Caco-2 (cell line): ENCODE data around the gene CACNA2D4. TPM values are rescaled to one million over a fixed set of nuclear protein-coding genes. Genes with fewer than 3 reads are reported as not detected.

ENCODE experiments used
- BruUV-seq: library from RNA; stranded (reverse); fragments of 400-500 nt; replicated peaks from 2 replicates; lab custom pipeline; 2021; lab: Mats Ljungman, UMichigan
- CTCF ChIA-PET: fragments of 300-600 bp; sonication (Branson Sonifier 250); formaldehyde crosslinking; loops from one replicate; lab custom pipeline; 2022; ENCODE audit warnings: antibody characterized with exemption; lab: Charles Lee
- POLR2A ChIA-PET: fragments of 300-600 bp; sonication (Branson Sonifier 250); formaldehyde crosslinking; loops from one replicate; lab custom pipeline; 2022; ENCODE audit warnings: antibody characterized with exemption; lab: Charles Lee
- DNase-seq, 2 experiments: peaks; one replicate each; pipeline versions ENCODE4 v3.0.0 to v3.0.0-alpha.2; 2020 to 2022
- H3K27me3 ChIP-seq: replicated peaks from 2 replicates; pipeline ENCODE4 v1.6.0; 2011; ENCODE audit warnings: low read length; ENCODE audit not compliant: control insufficient read depth, insufficient read depth
- H3K36me3 ChIP-seq: 2 replicates; pipeline ENCODE4 v1.5.1; 2011; ENCODE audit warnings: low read length; ENCODE audit not compliant: control insufficient read depth, insufficient read depth
- H3K4me1 ChIP-seq: fragments of 250-450 bp; sonication (Bioruptor Pico); 2 replicates; pipeline ENCODE4 v1.5.1; 2020; ENCODE audit warnings: mild to moderate bottlenecking
- H3K4me3 ChIP-seq: 2 replicates; pipeline ENCODE4 v1.5.1; 2011; ENCODE audit warnings: low read depth, mild to moderate bottlenecking, control low read depth, low read length
- H3K9me3 ChIP-seq: fragments of 250-450 bp; sonication (Bioruptor Pico); 2 replicates; pipeline ENCODE4 v1.5.1; 2020; ENCODE audit warnings: mild to moderate bottlenecking, moderate library complexity
- H3K27ac Mint-ChIP-seq: one replicate; pipeline ENCODE4 v1.8.0; 2022; ENCODE audit warnings: mixed read lengths; ENCODE audit not compliant: unreplicated experiment
- H3K27me3 Mint-ChIP-seq: one replicate; pipeline ENCODE4 v1.8.0; 2022; ENCODE audit warnings: mixed read lengths; ENCODE audit not compliant: insufficient read depth, unreplicated experiment
- H3K36me3 Mint-ChIP-seq: one replicate; pipeline ENCODE4 v1.8.0; 2022; ENCODE audit warnings: mild to moderate bottlenecking, mixed read lengths; ENCODE audit not compliant: insufficient read depth, unreplicated experiment
- H3K4me1 Mint-ChIP-seq: one replicate; pipeline ENCODE4 v1.8.0; 2022; ENCODE audit warnings: low read depth, mixed read lengths; ENCODE audit not compliant: unreplicated experiment
- H3K4me3 Mint-ChIP-seq: one replicate; pipeline ENCODE4 v1.8.0; 2022; ENCODE audit warnings: mild to moderate bottlenecking, moderate library complexity, mixed read lengths; ENCODE audit not compliant: unreplicated experiment
- H3K9me3 Mint-ChIP-seq: one replicate; pipeline ENCODE4 v1.8.0; 2022; ENCODE audit warnings: mixed read lengths; ENCODE audit not compliant: unreplicated experiment
- intact Hi-C: fragments of 100-400 bp; cut with micrococcal nuclease; formaldehyde crosslinking; loops from one replicate; pipeline ENCODE4 v1.10.0; 2022; ENCODE audit not compliant: unreplicated experiment
- total RNA-seq: library from RNA; stranded (reverse); gene quantifications from 2 replicates; pipeline ENCODE4 v1.2.3, GENCODE V29; 2022
- TF ChIP-seq, protein P1 (sequence below), 2 experiments: fragments of 200-600 bp in 1 of 2; IDR thresholded peaks; 1 replicate in 1 of 2; 2 replicates in 1 of 2; pipeline versions ENCODE4 v1.5.1 to v1.8.0; 2011 to 2022; ENCODE audit warnings: antibody characterized with exemption in 1 of 2, control low read depth in 1 of 2, inconsistent platforms in 1 of 2, low read depth in 1 of 2, low read length in 1 of 2, mild to moderate bottlenecking in 1 of 2, moderate library complexity in 1 of 2; ENCODE audit not compliant: insufficient read depth in 1 of 2, severe bottlenecking in 1 of 2, unreplicated experiment in 1 of 2

The CACNA2D4 gene
- total RNA-seq, 1 experiment from 2014 or later, result 2.2 TPM

- H3K36me3 ChIP-seq, result no peaks in the 10 kb centered on the region
- Mint-ChIP-seq H3K4me3 (no peak overlapping the region), H3K9me3 (no peaks in the 10 kb centered on the region), H3K36me3 (peaks cover 8% of the 10 kb centered on the region), H3K4me1 (peaks cover 8% of the 10 kb centered on the region), H3K27me3 (peaks cover 11% of the 10 kb centered on the region), H3K27ac (no peak overlapping the region)
- H3K4me1 ChIP-seq, result peaks cover 6% of the 10 kb centered on the region
- no TSS peak for BruUV-seq
- H3K27me3 ChIP-seq, result no peaks in the 10 kb centered on the region
- DNase-seq, result no peak
- TF ChIP-seq, protein P1, sequence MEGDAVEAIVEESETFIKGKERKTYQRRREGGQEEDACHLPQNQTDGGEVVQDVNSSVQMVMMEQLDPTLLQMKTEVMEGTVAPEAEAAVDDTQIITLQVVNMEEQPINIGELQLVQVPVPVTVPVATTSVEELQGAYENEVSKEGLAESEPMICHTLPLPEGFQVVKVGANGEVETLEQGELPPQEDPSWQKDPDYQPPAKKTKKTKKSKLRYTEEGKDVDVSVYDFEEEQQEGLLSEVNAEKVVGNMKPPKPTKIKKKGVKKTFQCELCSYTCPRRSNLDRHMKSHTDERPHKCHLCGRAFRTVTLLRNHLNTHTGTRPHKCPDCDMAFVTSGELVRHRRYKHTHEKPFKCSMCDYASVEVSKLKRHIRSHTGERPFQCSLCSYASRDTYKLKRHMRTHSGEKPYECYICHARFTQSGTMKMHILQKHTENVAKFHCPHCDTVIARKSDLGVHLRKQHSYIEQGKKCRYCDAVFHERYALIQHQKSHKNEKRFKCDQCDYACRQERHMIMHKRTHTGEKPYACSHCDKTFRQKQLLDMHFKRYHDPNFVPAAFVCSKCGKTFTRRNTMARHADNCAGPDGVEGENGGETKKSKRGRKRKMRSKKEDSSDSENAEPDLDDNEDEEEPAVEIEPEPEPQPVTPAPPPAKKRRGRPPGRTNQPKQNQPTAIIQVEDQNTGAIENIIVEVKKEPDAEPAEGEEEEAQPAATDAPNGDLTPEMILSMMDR (IDR thresholded peaks at IDR 0.05; ENCODE audit: insufficient read depth in 1 of 2, low read depth in 1 of 2, low read length in 1 of 2, severe bottlenecking in 1 of 2, unreplicated experiment in 1 of 2), result no peak
- CTCF ChIA-PET, result no interaction called here
- no peak overlapping the region for H3K4me3 ChIP-seq
- H3K9me3 ChIP-seq, result no peaks in the 10 kb centered on the region
- POLR2A ChIA-PET, result no interaction called here
- intact Hi-C loops, result no loop called here
Observed at GRCh38 chr12:1826401-1826800, 92.1 kb downstream of the CACNA2D4 start.

DNA sequence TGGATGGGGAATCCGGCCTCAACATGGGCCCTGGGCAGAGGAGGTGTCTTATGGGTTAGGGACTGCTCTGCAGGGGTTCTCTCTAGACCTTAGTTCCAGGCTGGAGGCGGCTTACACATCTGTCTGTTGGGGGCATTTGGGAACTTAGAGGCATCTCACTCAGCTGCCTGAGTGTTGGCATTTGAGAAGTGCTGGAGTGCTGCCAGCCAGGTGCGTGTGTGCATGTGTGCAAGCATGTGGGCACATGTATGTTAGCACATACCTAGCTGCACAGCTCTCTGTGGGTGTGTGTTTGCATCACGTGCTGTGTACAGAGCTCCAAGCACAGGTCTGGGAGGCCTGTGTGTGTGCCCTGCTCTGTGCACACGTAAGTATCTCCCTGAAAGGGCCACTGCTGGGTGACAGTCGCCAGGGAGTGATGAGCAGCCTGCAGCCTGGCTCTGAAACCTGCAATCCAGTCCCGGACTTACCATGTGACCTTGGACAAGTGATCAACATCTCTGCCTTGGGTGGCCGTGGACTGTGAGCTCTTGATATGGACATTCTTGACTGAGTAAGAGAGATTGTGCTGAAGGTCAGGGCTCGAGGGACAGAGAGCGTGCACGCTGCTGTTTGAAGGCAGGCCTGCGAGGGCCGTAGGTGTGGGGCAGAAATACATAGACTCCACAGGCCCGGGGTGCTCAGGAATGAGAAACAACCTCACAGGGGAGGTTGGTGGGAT, 92.9 kb downstream of the CACNA2D4 start:
- H3K27me3 Mint-ChIP-seq, result peaks cover 11% of the 10 kb centered on the region
- H3K36me3 ChIP-seq, result no peaks in the 10 kb centered on the region
- TF ChIP-seq, protein P1 (IDR thresholded peaks at IDR 0.05; ENCODE audit: insufficient read depth in 1 of 2, low read depth in 1 of 2, low read length in 1 of 2, severe bottlenecking in 1 of 2, unreplicated experiment in 1 of 2), result no peak

DNA sequence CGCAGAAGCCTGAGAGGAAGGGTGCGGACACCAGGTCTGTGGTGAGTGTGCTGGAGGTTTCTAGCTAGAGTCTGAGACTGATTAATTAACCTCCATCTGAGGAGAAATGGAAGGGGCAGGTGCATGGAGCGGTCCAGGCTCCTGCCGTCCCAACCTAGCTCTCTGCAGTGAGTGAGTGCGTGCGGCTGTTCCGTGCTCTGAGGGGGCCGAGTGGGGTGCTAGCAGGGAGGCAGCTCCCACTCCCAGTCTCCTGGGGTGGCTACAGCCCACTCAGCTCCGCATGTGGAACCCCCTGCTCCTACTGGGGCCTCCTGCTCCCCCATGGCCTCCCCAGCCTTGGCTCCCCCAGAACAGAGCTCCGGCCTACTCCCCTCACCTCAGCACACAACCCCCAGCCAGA, 95.2 kb downstream of the CACNA2D4 start:
- Mint-ChIP-seq H3K4me3 (no peak overlapping the region), H3K36me3 (peaks cover 5% of the 10 kb centered on the region), H3K4me1 (no peaks in the 10 kb centered on the region), H3K27me3 (peaks cover 18% of the 10 kb centered on the region), H3K9me3 (no peaks in the 10 kb centered on the region), H3K27ac (no peak overlapping the region)
- H3K36me3 ChIP-seq, result no peaks in the 10 kb centered on the region
- TF ChIP-seq, protein P1 (IDR thresholded peaks at IDR 0.05; ENCODE audit: insufficient read depth in 1 of 2, low read depth in 1 of 2, low read length in 1 of 2, severe bottlenecking in 1 of 2, unreplicated experiment in 1 of 2), result no peak
- H3K4me3 ChIP-seq, result no peak overlapping the region
- ChIA-PET CTCF (no interaction called here), POLR2A (no interaction called here)
- H3K9me3 ChIP-seq, result no peaks in the 10 kb centered on the region
- H3K4me1 ChIP-seq, result no peaks in the 10 kb centered on the region
- H3K27me3 ChIP-seq, result no peaks in the 10 kb centered on the region
- DNase-seq, result no peak
- BruUV-seq, result no TSS peak
- intact Hi-C loops, result no loop called here

More for the DNA sequence above, 92.9 kb downstream of the CACNA2D4 start:
- H3K4me1 Mint-ChIP-seq, result peaks cover 1% of the 10 kb centered on the region
- ChIA-PET POLR2A (no interaction called here), CTCF (no interaction called here)
- H3K27ac Mint-ChIP-seq, result no peak overlapping the region
- DNase-seq, result no peak
- peaks cover 1% of the 10 kb centered on the region; the same call in 1 of the 2 replicates for H3K4me1 ChIP-seq
- H3K27me3 ChIP-seq, result no peaks in the 10 kb centered on the region
- no peak overlapping the region for H3K4me3 ChIP-seq
- no TSS peak for BruUV-seq
- no peaks in the 10 kb centered on the region for H3K9me3 Mint-ChIP-seq
- no peaks in the 10 kb centered on the region for H3K9me3 ChIP-seq
- H3K4me3 Mint-ChIP-seq, result no peak overlapping the region
- intact Hi-C loops, result no loop called here
- peaks cover 6% of the 10 kb centered on the region for H3K36me3 Mint-ChIP-seq
